HG03159 (cell line): Measurements from ENCODE around the gene MBOAT1.
A peak's percentile ranks its signal among the peaks of the same experiment; 100 is the strongest.
"Not testable (repeated sequence)": the region's sequence is repeated elsewhere in the genome, so short reads cannot be mapped to it uniquely, and the experiment has no call there.

Experiments used
- ATAC-seq: cut with Tn5 transposase; IDR thresholded peaks from one replicate; pipeline ENCODE4 v1.9.1; 2021; ENCODE audit warnings: mild to moderate bottlenecking, moderate library complexity; ENCODE audit not compliant: unreplicated experiment

MBOAT1 gene

GRCh38 chr6:20142866-20143265, 69.4 kb downstream of the MBOAT1 start:
- no peak for ATAC-seq

- ATAC-seq: no peak
These were observed 70.3 kb downstream of the MBOAT1 start for GRCh38 chr6:20141931-20142330.

GRCh38 chr6:20139127-20139963, 72.9 kb downstream of the MBOAT1 start:
- ATAC-seq: not testable (repeated sequence)

- no peak for ATAC-seq
These were observed 74.4 kb downstream of the MBOAT1 start for GRCh38 chr6:20137837-20138236.

GRCh38 chr6:20137240-20137639, 75.0 kb downstream of the MBOAT1 start:
- no peak for ATAC-seq

- ATAC-seq: no peak
These were observed 76.5 kb downstream of the MBOAT1 start for GRCh38 chr6:20135677-20136268.

GRCh38 chr6:20134613-20135012, 77.7 kb downstream of the MBOAT1 start:
- no peak for ATAC-seq

GRCh38 chr6:20129290-20130088, 82.8 kb downstream of the MBOAT1 start:
- no peak for ATAC-seq

GRCh38 chr6:20128018-20128417, 84.3 kb downstream of the MBOAT1 start:
- ATAC-seq: no peak

GRCh38 chr6:20126789-20127653, 85.2 kb downstream of the MBOAT1 start:
- peak; percentile 90 for ATAC-seq

- ATAC-seq: no peak
These were observed 86.0 kb downstream of the MBOAT1 start for GRCh38 chr6:20126102-20126752.

- no peak for ATAC-seq
These were observed 87.7 kb downstream of the MBOAT1 start for GRCh38 chr6:20124545-20124944.

- no peak for ATAC-seq
These were observed 92.8 kb downstream of the MBOAT1 start for GRCh38 chr6:20119485-20119884.

GRCh38 chr6:20118892-20119291, 93.4 kb downstream of the MBOAT1 start:
- no peak for ATAC-seq

- peak; percentile 65 for ATAC-seq
These were observed 94.8 kb downstream of the MBOAT1 start for GRCh38 chr6:20117474-20117873.

- ATAC-seq: no peak
These were observed 95.5 kb downstream of the MBOAT1 start for GRCh38 chr6:20116792-20117191.

GRCh38 chr6:20115246-20115980, 96.9 kb downstream of the MBOAT1 start:
- no peak for ATAC-seq

GRCh38 chr6:20113649-20114224, 98.5 kb downstream of the MBOAT1 start:
- ATAC-seq: no peak

- ATAC-seq: no peak
These were observed 99.4 kb downstream of the MBOAT1 start for GRCh38 chr6:20112841-20113240.
